Psoas muscle (tissue), 8 donors: ENCODE measurements around the gene MYPOP. TPM values are rescaled to one million over a fixed set of nuclear protein-coding genes. Genes with fewer than 3 reads are reported as not detected.

Source experiments
- ATAC-seq, 4 donors: fragments of 200-7000 bp; cut with Tn5 transposase; one replicate each; pipeline ENCODE4 v1.9.1; 2020; ENCODE audit warnings: moderate library complexity in 3 of 4, mild to moderate bottlenecking in 2 of 4
- DNase-seq, 2 donors: peaks; one replicate each; pipeline ENCODE4 v3.0.0-alpha.2; 2020
- H3K27ac ChIP-seq: fragments of 200-600 bp; one replicate; pipeline ENCODE4 v1.8.0; 2022
- H3K27me3 ChIP-seq, 3 donors: fragments of 200-600 bp in 1 of 3; one replicate each; pipeline versions ENCODE4 v1.6.1 to v1.8.0; 2013 to 2022; ENCODE audit warnings: low read length in 2 of 3, mild to moderate bottlenecking in 2 of 3, moderate library complexity in 1 of 3; ENCODE audit not compliant: insufficient read depth in 3 of 3
- H3K36me3 ChIP-seq, 2 donors: fragments of 200-600 bp in 1 of 2; one replicate each; pipeline versions ENCODE4 v1.6.1 to v1.8.0; 2013 to 2022; ENCODE audit warnings: low read depth in 1 of 2, mild to moderate bottlenecking in 1 of 2, moderate library complexity in 1 of 2; ENCODE audit not compliant: insufficient read depth in 1 of 2
- H3K4me1 ChIP-seq: fragments of 200-600 bp; one replicate; pipeline ENCODE4 v1.8.0; 2022
- H3K4me3 ChIP-seq: fragments of 200-600 bp; one replicate; pipeline ENCODE4 v1.8.0; 2022; ENCODE audit warnings: mild to moderate bottlenecking
- H3K9me3 ChIP-seq: fragments of 200-600 bp; one replicate; pipeline ENCODE4 v1.8.0; 2022
- WGBS, 3 donors: extraction: QIAGEN DNeasy Blood & Tissue Kit; methylation state at CpG; one replicate each; pipeline versions ENCODE4 v1.1.6 to v1.1.7; 2013; 5-methylcytosine and 5-hydroxymethylcytosine counted together
- intact Hi-C, 2 donors: fragments of 100-400 bp; cut with DNase I; formaldehyde crosslinking; loops; one replicate each; pipeline versions ENCODE4 v1.11.0 to v1.14.2; 2022
- polyA plus RNA-seq, 3 donors: library from polyadenylated mRNA; stranded (reverse); fragments of 200-250 nt; gene quantifications; one replicate each; pipeline ENCODE4 v1.2.3, GENCODE V29; 2013
- total RNA-seq, 4 donors: library from RNA; stranded (reverse); fragmentation: NEBNext Ultra II Directional in 2 of 4; extraction: Animal tissue kit (Norgen Biotek cat#: 25700) in 2 of 4; gene quantifications; one replicate each; pipeline versions ENCODE4 v1.2.1 to v1.2.4, GENCODE V29; 2021 to 2023
- TF ChIP-seq, protein P1 (sequence below): fragments of 200-600 bp; IDR thresholded peaks from one replicate; pipeline ENCODE4 v1.8.0; 2022; ENCODE audit warnings: antibody characterized with exemption
- donor health status: healthy with polysubstance abuse.
- donor health status: DM: no; HTN: no; CAD: no; lungs with moderate emphysema.
- donor health status: Bipolar disorder and iron deficiency.
- donor health status: healthy.
- donor health status: DM: yes; HTN: yes; CAD: no.
- donor health status: DM: no; HTN: no; CAD: no.
- donor health status: DM: no; HTN: no; CAD: no.
- donor health status: DM: yes; HTN: yes; CAD: no.

Gene MYPOP
- total and polyA plus RNA-seq, 7 donors: 10.6 to 20.7 (median 13.0) TPM

DNA sequence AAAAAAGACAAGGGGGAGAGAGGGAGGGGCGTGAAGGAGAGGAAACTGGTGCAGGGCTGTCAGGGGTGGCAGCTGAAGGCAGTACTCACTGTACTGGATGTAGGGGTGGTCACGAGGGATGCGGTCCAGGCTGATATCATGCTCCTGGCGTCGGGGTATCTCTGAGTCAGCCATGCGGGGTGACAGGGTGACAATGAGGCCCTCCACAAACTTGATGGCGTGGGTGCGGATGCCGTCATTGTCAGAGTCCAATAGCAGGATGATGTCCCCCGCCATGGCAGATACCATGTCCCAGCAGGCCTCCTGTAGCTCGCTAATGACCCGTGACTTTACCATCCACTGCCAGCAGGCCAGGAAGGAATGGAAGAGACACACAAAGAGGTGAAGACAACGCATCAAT, 54.8 kb downstream of the MYPOP start:
- no peak overlapping the region for H3K27ac ChIP-seq
- TF ChIP-seq, protein P1, sequence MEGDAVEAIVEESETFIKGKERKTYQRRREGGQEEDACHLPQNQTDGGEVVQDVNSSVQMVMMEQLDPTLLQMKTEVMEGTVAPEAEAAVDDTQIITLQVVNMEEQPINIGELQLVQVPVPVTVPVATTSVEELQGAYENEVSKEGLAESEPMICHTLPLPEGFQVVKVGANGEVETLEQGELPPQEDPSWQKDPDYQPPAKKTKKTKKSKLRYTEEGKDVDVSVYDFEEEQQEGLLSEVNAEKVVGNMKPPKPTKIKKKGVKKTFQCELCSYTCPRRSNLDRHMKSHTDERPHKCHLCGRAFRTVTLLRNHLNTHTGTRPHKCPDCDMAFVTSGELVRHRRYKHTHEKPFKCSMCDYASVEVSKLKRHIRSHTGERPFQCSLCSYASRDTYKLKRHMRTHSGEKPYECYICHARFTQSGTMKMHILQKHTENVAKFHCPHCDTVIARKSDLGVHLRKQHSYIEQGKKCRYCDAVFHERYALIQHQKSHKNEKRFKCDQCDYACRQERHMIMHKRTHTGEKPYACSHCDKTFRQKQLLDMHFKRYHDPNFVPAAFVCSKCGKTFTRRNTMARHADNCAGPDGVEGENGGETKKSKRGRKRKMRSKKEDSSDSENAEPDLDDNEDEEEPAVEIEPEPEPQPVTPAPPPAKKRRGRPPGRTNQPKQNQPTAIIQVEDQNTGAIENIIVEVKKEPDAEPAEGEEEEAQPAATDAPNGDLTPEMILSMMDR: no peak
- DNase-seq: peak in 1 of 2 donors; percentile 32
- no peaks in the 10 kb centered on the region for H3K4me1 ChIP-seq
- intact Hi-C loops: no loop called here
- no peak overlapping the region for H3K4me3 ChIP-seq
- no peaks in the 10 kb centered on the region for H3K27me3 ChIP-seq
- H3K36me3 ChIP-seq: peaks cover 3 to 100% of the 10 kb centered on the region in 2 donors
- no peaks in the 10 kb centered on the region for H3K9me3 ChIP-seq
- no peak for ATAC-seq
- 92 to 95% (median 94%) methylated on average over 13 of the region's 13 CpGs for WGBS, 3 donors

DNA sequence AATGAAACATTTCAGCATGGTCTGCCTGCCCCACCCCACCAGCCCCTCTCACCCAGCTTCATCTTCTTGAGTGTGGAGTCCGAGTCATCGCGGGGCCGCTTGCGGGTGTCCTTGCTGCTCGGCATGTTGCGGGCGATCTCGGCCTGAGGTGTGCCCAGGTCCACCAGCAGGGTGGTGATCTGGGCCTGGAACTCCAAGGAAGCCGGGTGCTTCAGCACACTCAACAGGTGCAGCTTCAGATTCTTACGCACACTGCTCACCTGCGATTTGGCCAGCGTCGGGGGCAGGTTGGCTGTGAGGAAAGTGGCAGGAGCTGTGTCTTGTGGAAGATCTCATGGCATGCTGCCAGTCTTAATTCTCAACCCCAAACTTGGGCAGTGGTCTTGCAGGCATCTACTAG, 60.2 kb downstream of the MYPOP start:
- 94 to 96% (median 95%) methylated on average over 14 of the region's 14 CpGs for WGBS, 3 donors

More for the DNA sequence above, 60.2 kb downstream of the MYPOP start:
- H3K27ac ChIP-seq: no peak overlapping the region
- H3K36me3 ChIP-seq: peaks cover 12 to 100% of the 10 kb centered on the region in 2 donors
- intact Hi-C loops: no loop called here
- DNase-seq (peak in 1 of 2 donors; percentile 35), ATAC-seq (no peak)
- TF ChIP-seq, protein P1: no peak
- no peak overlapping the region for H3K4me3 ChIP-seq
- no peaks in the 10 kb centered on the region for H3K27me3 ChIP-seq
- no peaks in the 10 kb centered on the region for H3K4me1 ChIP-seq
- no peaks in the 10 kb centered on the region for H3K9me3 ChIP-seq

Other genes with a start within 250 kb of the MYPOP start
- not detected for gene GIPR, start 234.4 kb downstream of the MYPOP start, total RNA-seq
- under 1 TPM in 2 of 3 donors, not detected in 1; under 0.01 to 0.08 TPM for gene GIPR, start 234.4 kb downstream of the MYPOP start, polyA plus RNA-seq
- gene SNRPD2, start 210.7 kb downstream of the MYPOP start, total RNA-seq: 100 to 1,000 TPM; 205 to 243 (median 222) TPM
- 100 to 1,000 TPM; 251 to 368 (median 326) TPM for gene SNRPD2, start 210.7 kb downstream of the MYPOP start, polyA plus RNA-seq
- 1 to 10 TPM in 2 of 4 donors, under 1 TPM in 2; 0.84 to 1.6 (median 1.1) TPM for gene QPCTL, start 209.9 kb downstream of the MYPOP start, total RNA-seq
- 1 to 10 TPM in 1 of 3 donors, under 1 TPM in 2; 0.41 to 1.6 (median 0.84) TPM for gene QPCTL, start 209.9 kb downstream of the MYPOP start, polyA plus RNA-seq
- 10 to 100 TPM in 2 of 4 donors, 1 to 10 TPM in 2; 6.4 to 13.0 (median 9.9) TPM for gene FBXO46, start 171.7 kb downstream of the MYPOP start, total RNA-seq
- 1 to 10 TPM; 4.6 to 9.5 (median 5.0) TPM for gene FBXO46, start 171.7 kb downstream of the MYPOP start, polyA plus RNA-seq
- not detected for gene MEIOSIN, start 169.2 kb downstream of the MYPOP start, total RNA-seq
- under 1 TPM in 1 of 3 donors, not detected in 2; 0.01 TPM for gene MEIOSIN, start 169.2 kb downstream of the MYPOP start, polyA plus RNA-seq
- gene SIX5, start 133.4 kb downstream of the MYPOP start, total RNA-seq: 10 to 100 TPM in 1 of 4 donors, 1 to 10 TPM in 3; 9.2 to 14.5 (median 9.4) TPM
- 1 to 10 TPM; 7.0 to 9.1 (median 8.7) TPM for gene SIX5, start 133.4 kb downstream of the MYPOP start, polyA plus RNA-seq
- 100 to 1,000 TPM; 132 to 617 (median 337) TPM for gene DMPK, start 120.1 kb downstream of the MYPOP start, total RNA-seq
- 10 to 100 TPM; 53.0 to 77.7 (median 77.0) TPM for gene DMPK, start 120.1 kb downstream of the MYPOP start, polyA plus RNA-seq
- gene DMWD, start 109.8 kb downstream of the MYPOP start, total RNA-seq: 100 to 1,000 TPM in 1 of 4 donors, 10 to 100 TPM in 3; 50.8 to 104 (median 66.9) TPM
- gene DMWD, start 109.8 kb downstream of the MYPOP start, polyA plus RNA-seq: 10 to 100 TPM; 38.4 to 61.8 (median 48.2) TPM
- gene RSPH6A, start 87.3 kb downstream of the MYPOP start, total RNA-seq: under 1 TPM in 2 of 4 donors, not detected in 2; 0.12 to 0.15 TPM
- gene RSPH6A, start 87.3 kb downstream of the MYPOP start, polyA plus RNA-seq: under 1 TPM in 2 of 3 donors, not detected in 1; 0.03 to 0.05 TPM
- 10 to 100 TPM; 47.6 to 80.3 (median 56.8) TPM for gene SYMPK, start 39.5 kb downstream of the MYPOP start, total RNA-seq
- 10 to 100 TPM; 27.6 to 37.3 (median 36.6) TPM for gene SYMPK, start 39.5 kb downstream of the MYPOP start, polyA plus RNA-seq
- gene FOXA3, start 38.3 kb downstream of the MYPOP start, total RNA-seq: not detected
- under 1 TPM; 0.05 to 0.35 (median 0.23) TPM for gene FOXA3, start 38.3 kb downstream of the MYPOP start, polyA plus RNA-seq
- 10 to 100 TPM; 16.2 to 25.4 (median 21.1) TPM for gene IRF2BP1, start 16.5 kb downstream of the MYPOP start, total RNA-seq
- gene IRF2BP1, start 16.5 kb downstream of the MYPOP start, polyA plus RNA-seq: 10 to 100 TPM; 12.6 to 17.6 (median 14.2) TPM
- gene NANOS2, start 12.2 kb upstream of the MYPOP start, total RNA-seq: not detected
- not detected for gene NANOS2, start 12.2 kb upstream of the MYPOP start, polyA plus RNA-seq
- gene NOVA2, start 71.3 kb upstream of the MYPOP start, total RNA-seq: 1 to 10 TPM; 1.6 to 4.3 (median 2.7) TPM
- gene NOVA2, start 71.3 kb upstream of the MYPOP start, polyA plus RNA-seq: under 1 TPM; 0.27 to 0.98 (median 0.60) TPM
- 1 to 10 TPM; 4.9 to 6.2 (median 5.5) TPM for gene CCDC61, start 92.9 kb upstream of the MYPOP start, total RNA-seq
- gene CCDC61, start 92.9 kb upstream of the MYPOP start, polyA plus RNA-seq: 1 to 10 TPM; 2.9 to 5.3 (median 4.0) TPM
- gene PGLYRP1, start 120.4 kb upstream of the MYPOP start, total RNA-seq: under 1 TPM in 1 of 4 donors, not detected in 3; 0.76 TPM
- under 1 TPM in 1 of 3 donors, not detected in 2; 0.08 TPM for gene PGLYRP1, start 120.4 kb upstream of the MYPOP start, polyA plus RNA-seq
- not detected for gene IGFL4, start 138.4 kb upstream of the MYPOP start, total RNA-seq
- not detected for gene IGFL4, start 138.4 kb upstream of the MYPOP start, polyA plus RNA-seq
- not detected for gene IGFL3, start 222.1 kb upstream of the MYPOP start, total RNA-seq
- not detected for gene IGFL3, start 222.1 kb upstream of the MYPOP start, polyA plus RNA-seq
- gene IGFL2, start 245.6 kb upstream of the MYPOP start, total RNA-seq: not detected
- not detected for gene IGFL2, start 245.6 kb upstream of the MYPOP start, polyA plus RNA-seq